Activated CD8-positive, alpha-beta memory T cell treated with anti-CD3 and anti-CD28 coated beads, Interleukin-2, amount 50 U/mL, for 4 hours (primary cell): ENCODE results near the gene TP53TG3D.
"Not testable (repeated sequence)": the region's sequence is repeated elsewhere in the genome, so short reads cannot be mapped to it uniquely, and the experiment has no call there.

Source experiments
- DNase-seq: peaks from one replicate; pipeline ENCODE4 v3.0.0-alpha.2; 2020

TP53TG3D gene

GRCh38 chr16:32252986-32253385 lies at the start of gene TP53TG3D:
TP53TG3D (plus strand) TSS chr16:32253286; CDS start chr16:32253354, 68 bp downstream.
- not testable (repeated sequence) for DNase-seq

GRCh38 chr16:32253507-32253906 lies 421 bp downstream of the TP53TG3D start:
- DNase-seq: not testable (repeated sequence)

GRCh38 chr16:32261526-32261925 lies 8.4 kb downstream of the TP53TG3D start:
- DNase-seq: not testable (repeated sequence)

- DNase-seq: peak; percentile 14
These were observed 10.5 kb downstream of the TP53TG3D start for GRCh38 chr16:32263552-32263951.

- DNase-seq: not testable (repeated sequence)
These were observed 28.8 kb downstream of the TP53TG3D start for GRCh38 chr16:32281910-32282309.

GRCh38 chr16:32283024-32283423 lies 29.9 kb downstream of the TP53TG3D start:
- not testable (repeated sequence) for DNase-seq

GRCh38 chr16:32283917-32284495 lies 30.9 kb downstream of the TP53TG3D start:
- not testable (repeated sequence) for DNase-seq

GRCh38 chr16:32284800-32285796 lies 32.0 kb downstream of the TP53TG3D start:
- peak; percentile 16 for DNase-seq

- not testable (repeated sequence) for DNase-seq
These were observed 33.1 kb downstream of the TP53TG3D start for GRCh38 chr16:32286193-32286592.

GRCh38 chr16:32287743-32288142 lies 34.7 kb downstream of the TP53TG3D start:
- DNase-seq: peak; percentile 6

- peak; percentile 7 for DNase-seq
These were observed 36.1 kb downstream of the TP53TG3D start for GRCh38 chr16:32289197-32289596.

- not testable (repeated sequence) for DNase-seq
These were observed 49.7 kb downstream of the TP53TG3D start for GRCh38 chr16:32302776-32303175.
